ENCODE measurements around the gene UBN1. TPM values are rescaled to one million over a fixed set of nuclear protein-coding genes. Genes with fewer than 3 reads are reported as not detected.

Gene UBN1
- total and polyA plus RNA-seq, 10 of the 15 experiments (the other 5 are each of a cell fraction or from before 2014, with no cell fraction given) = 2.1 to 32.5 (median 13.9) TPM

DNA sequence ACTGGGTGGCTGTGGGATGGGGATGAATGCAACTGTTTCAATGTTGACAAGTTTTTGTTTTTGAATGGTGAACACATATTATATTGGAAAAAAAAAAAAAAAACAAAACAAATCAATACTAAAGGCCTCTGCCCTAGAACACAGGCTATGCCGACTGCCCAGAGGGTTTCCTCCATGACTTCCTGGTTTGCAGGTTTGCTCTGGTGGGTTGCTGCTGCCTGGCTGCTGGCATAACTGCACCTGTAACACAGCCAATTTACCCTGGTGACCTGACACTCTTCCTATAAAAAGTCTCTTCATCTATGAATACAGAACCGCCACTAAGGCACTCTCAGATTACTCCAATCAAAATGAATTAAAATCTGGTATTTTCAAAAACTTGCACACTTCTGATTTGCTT is 10.6 kb upstream of the UBN1 start:
- H3K9ac ChIP-seq (ENCODE audit: control insufficient read depth, insufficient read depth, low read length) = no peak overlapping the region
- H3K27me3 ChIP-seq (replicated peaks in 1 of 2; ENCODE audit: control insufficient read depth in 2 of 2, insufficient read depth in 2 of 2, low read length in 1 of 2) = no peaks in the 10 kb centered on the region
- WGBS (ENCODE audit: insufficient coverage, insufficient replicate concordance, low lambda C conversion rate, missing lambda C conversion rate) = 100% methylated on average over 2 of the region's 2 CpGs
- POLR2A ChIA-PET = no interaction called here
- SMC1A ChIA-PET (ENCODE audit: uncharacterized antibody, unreplicated experiment) = interaction anchor here (0.9 kb wide), 1 partner anchor 100 kb away, joined by 3 read pairs; no protein-coding TSS in a partner anchor
- BruUV-seq (replicated peaks) = no TSS peak
- FAIRE-seq = no peak
- no peak overlapping the region for H3K27ac ChIP-seq (ENCODE audit: control insufficient read depth, insufficient read depth)
- no peaks in the 10 kb centered on the region for H4K20me1 ChIP-seq (ENCODE audit: control insufficient read depth, insufficient read depth)
- ATAC-seq = no peak
- DNase-seq (ENCODE audit: low read depth, low spot score) = no peak
- H3K4me1 ChIP-seq (ENCODE audit: control insufficient read depth, insufficient read depth, low read length) = peaks cover 10% of the 10 kb centered on the region
- in situ Hi-C loops (cut with MboI) = no loop called here
- RAD21 ChIA-PET (ENCODE audit: unreplicated experiment) = interaction anchor here (1.5 kb wide), 1 partner anchor 102 kb away, joined by 4 read pairs; the partner anchor contains the start of genes ANKS3 and DNAAF8
- H2AFZ ChIP-seq (ENCODE audit: control insufficient read depth, low read depth, low read length) = no peak overlapping the region
- no peaks in the 10 kb centered on the region for H3K79me2 ChIP-seq (ENCODE audit: control insufficient read depth, insufficient read depth, low read length)
- no peaks in the 10 kb centered on the region for H3K9me3 ChIP-seq (replicated peaks; ENCODE audit: control insufficient read depth, insufficient read depth, low read length)
- H3K4me2 ChIP-seq (ENCODE audit: control insufficient read depth, insufficient read depth) = no peak overlapping the region
- no peak overlapping the region for H3K4me3 ChIP-seq
- intact Hi-C loops (cut with micrococcal nuclease; ENCODE audit: unreplicated experiment) = no loop called here
- CTCF ChIA-PET = no interaction called here
- H3K36me3 ChIP-seq (ENCODE audit: control insufficient read depth in 2 of 2, insufficient read depth in 2 of 2, low read length in 1 of 2) = peaks cover 9 to 34% of the 10 kb centered on the region in 2 experiments
- TF ChIP-seq POLR2AphosphoS5 (IDR thresholded peaks at IDR 0.05; ENCODE audit: low read length) (0 out of 2 replicates have a peak, but pooled peaks have one; percentile 30), RB1 (IDR thresholded peaks at IDR 0.05; ENCODE audit: borderline replicate concordance) (no peak), ZNF217 (IDR thresholded peaks at IDR 0.05) (no peak), MYC (IDR thresholded peaks at IDR 0.05; ENCODE audit: insufficient read depth, insufficient read length, insufficient replicate concordance, low read length, severe bottlenecking) (no peak)

DNA sequence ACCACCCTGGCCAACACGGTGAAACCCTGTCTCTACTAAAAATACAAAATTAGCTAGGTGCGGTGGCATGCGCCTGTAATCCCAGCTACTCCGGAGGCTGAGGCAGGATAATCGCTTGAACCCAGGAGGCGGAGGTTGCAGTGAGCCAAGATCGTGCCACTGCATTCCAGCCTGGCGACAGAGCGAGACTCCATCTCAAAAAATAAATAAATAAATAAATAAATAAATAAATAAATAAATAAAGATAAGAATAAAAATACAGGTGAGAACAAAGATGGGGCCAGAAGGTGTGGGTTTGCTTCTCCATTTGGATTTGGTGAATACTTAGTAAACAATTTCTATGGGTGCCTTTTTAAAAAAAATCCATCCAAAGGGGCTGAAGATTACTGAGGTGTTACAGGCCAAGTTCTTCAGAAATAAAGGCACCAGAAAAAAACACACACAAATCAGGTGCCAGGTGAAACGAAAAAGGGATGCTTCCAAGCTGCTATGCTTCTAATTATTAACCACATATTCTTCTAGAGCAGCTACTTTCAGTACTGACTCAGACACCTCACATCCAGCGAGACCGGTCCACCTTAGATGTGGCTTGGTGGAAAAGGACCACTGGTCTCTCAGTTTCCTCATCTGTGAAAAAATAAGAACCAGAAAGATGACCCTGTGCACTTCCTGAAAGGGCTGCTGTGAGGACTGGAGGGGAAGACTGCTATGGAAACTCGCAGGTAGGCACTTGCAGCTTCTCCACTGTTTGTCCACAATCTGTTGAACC is 9.4 kb upstream of the UBN1 start:
- TF ChIP-seq HCFC1 (IDR thresholded peaks at IDR 0.05; ENCODE audit: low read length) = no peak
- TF ChIP-seq POLR2AphosphoS5 (IDR thresholded peaks at IDR 0.05; ENCODE audit: low read length) = peak; percentile 33; the same call in 1 of the 2 replicates
- no peak for TF ChIP-seq SPI1 (IDR thresholded peaks at IDR 0.05; ENCODE audit: borderline replicate concordance, insufficient read depth, low read depth, low read length)
- peak; percentile 73 for TF ChIP-seq RUNX3 (IDR thresholded peaks at IDR 0.05; ENCODE audit: low read length)
- ChIA-PET RAD21 (ENCODE audit: unreplicated experiment) (no interaction called here), POLR2A (no interaction called here), CTCF (interaction anchor here (0.5 kb wide), 1 partner anchor 163 kb away, joined by 3 read pairs; no protein-coding TSS in a partner anchor), SMC1A (ENCODE audit: uncharacterized antibody, unreplicated experiment) (no interaction called here)
- Histone ChIP-seq H3K36me3 (ENCODE audit: control insufficient read depth in 2 of 2, insufficient read depth in 2 of 2, low read length in 1 of 2) (peaks cover 7 to 28% of the 10 kb centered on the region in 2 experiments), H3K4me1 (ENCODE audit: control insufficient read depth, insufficient read depth, low read length) (peaks cover 10% of the 10 kb centered on the region), H3K27me3 (replicated peaks in 1 of 2; ENCODE audit: control insufficient read depth in 2 of 2, insufficient read depth in 2 of 2, low read length in 1 of 2) (no peaks in the 10 kb centered on the region), H3K9ac (ENCODE audit: control insufficient read depth, insufficient read depth, low read length) (no peak overlapping the region), H4K20me1 (ENCODE audit: control insufficient read depth, insufficient read depth) (no peaks in the 10 kb centered on the region), H3K4me3 (no peak overlapping the region), H3K27ac (ENCODE audit: control insufficient read depth, insufficient read depth) (no peak overlapping the region), H3K4me2 (ENCODE audit: control insufficient read depth, insufficient read depth) (no peak overlapping the region), H2AFZ (ENCODE audit: control insufficient read depth, low read depth, low read length) (no peak overlapping the region), H3K9me3 (replicated peaks; ENCODE audit: control insufficient read depth, insufficient read depth, low read length) (no peaks in the 10 kb centered on the region), H3K79me2 (ENCODE audit: control insufficient read depth, insufficient read depth, low read length) (no peaks in the 10 kb centered on the region)
- BruUV-seq (replicated peaks) = no TSS peak
- in situ Hi-C loops (cut with MboI) = no loop called here
- no peak for DNase-seq (ENCODE audit: low read depth, low spot score)
- peak; percentile 79 for ATAC-seq
- intact Hi-C loops (cut with micrococcal nuclease; ENCODE audit: unreplicated experiment) = no loop called here
- WGBS (ENCODE audit: insufficient coverage, insufficient replicate concordance, low lambda C conversion rate, missing lambda C conversion rate) = 73% methylated on average over 13 of the region's 13 CpGs
- no peak for FAIRE-seq
